ENCODE results near the gene DYNC2H1.

The DYNC2H1 gene

GRCh38 chr11:103413266-103413888 lies 304.2 kb downstream of the DYNC2H1 start:
- in situ Hi-C loops (cut with HindIII; ENCODE audit: low pct_unique_long_range_greater_than_20kb, low sequenced_read_pairs), result no loop called here
- TF ChIP-seq JUND (IDR thresholded peaks at IDR 0.05; ENCODE audit: low read depth), result no peak
- no peak for DNase-seq (ENCODE audit: low read depth in 1 of 2, low spot score in 1 of 2)

- no peak for DNase-seq (ENCODE audit: low read depth in 1 of 2, low spot score in 1 of 2)
- TF ChIP-seq JUND (IDR thresholded peaks at IDR 0.05; ENCODE audit: low read depth), result no peak
- in situ Hi-C loops (cut with HindIII; ENCODE audit: low pct_unique_long_range_greater_than_20kb, low sequenced_read_pairs), result no loop called here
Measured at GRCh38 chr11:103418014-103418413, 308.8 kb downstream of the DYNC2H1 start.

- no peak for DNase-seq (ENCODE audit: low read depth in 1 of 2, low spot score in 1 of 2)
- in situ Hi-C loops (cut with HindIII; ENCODE audit: low pct_unique_long_range_greater_than_20kb, low sequenced_read_pairs), result no loop called here
Measured at GRCh38 chr11:103420593-103420992, 311.4 kb downstream of the DYNC2H1 start.

GRCh38 chr11:103433386-103434072 lies 324.3 kb downstream of the DYNC2H1 start:
- in situ Hi-C loops (cut with HindIII; ENCODE audit: low pct_unique_long_range_greater_than_20kb, low sequenced_read_pairs), result no loop called here
- peak; percentile 31 to 84 for DNase-seq (ENCODE audit: low read depth in 1 of 2, low spot score in 1 of 2)
- TF ChIP-seq JUND (IDR thresholded peaks at IDR 0.05; ENCODE audit: low read depth), result no peak

More at GRCh38 chr11:103420593-103420992, 311.4 kb downstream of the DYNC2H1 start:
- TF ChIP-seq JUND (IDR thresholded peaks at IDR 0.05; ENCODE audit: low read depth), result no peak

- TF ChIP-seq JUND (IDR thresholded peaks at IDR 0.05; ENCODE audit: low read depth), result no peak
- no peak for DNase-seq (ENCODE audit: low read depth in 1 of 2, low spot score in 1 of 2)
- in situ Hi-C loops (cut with HindIII; ENCODE audit: low pct_unique_long_range_greater_than_20kb, low sequenced_read_pairs), result no loop called here
Measured at GRCh38 chr11:103434073-103434411, 324.8 kb downstream of the DYNC2H1 start.

GRCh38 chr11:103436131-103436770 lies 327.0 kb downstream of the DYNC2H1 start:
- in situ Hi-C loops (cut with HindIII; ENCODE audit: low pct_unique_long_range_greater_than_20kb, low sequenced_read_pairs), result no loop called here
- no peak for TF ChIP-seq JUND (IDR thresholded peaks at IDR 0.05; ENCODE audit: low read depth)
- no peak for DNase-seq (ENCODE audit: low read depth in 1 of 2, low spot score in 1 of 2)

- no peak for TF ChIP-seq JUND (IDR thresholded peaks at IDR 0.05; ENCODE audit: low read depth)
- in situ Hi-C loops (cut with HindIII; ENCODE audit: low pct_unique_long_range_greater_than_20kb, low sequenced_read_pairs), result no loop called here
- DNase-seq (ENCODE audit: low read depth in 1 of 2, low spot score in 1 of 2), result peak in 1 of 2 experiments; percentile 15
Measured at GRCh38 chr11:103441021-103441420, 331.8 kb downstream of the DYNC2H1 start.

- in situ Hi-C loops (cut with HindIII; ENCODE audit: low pct_unique_long_range_greater_than_20kb, low sequenced_read_pairs), result no loop called here
- no peak for DNase-seq (ENCODE audit: low read depth in 1 of 2, low spot score in 1 of 2)
Measured at GRCh38 chr11:103448966-103449365, 339.7 kb downstream of the DYNC2H1 start.

GRCh38 chr11:103450241-103450640 lies 341.0 kb downstream of the DYNC2H1 start:
- DNase-seq (ENCODE audit: low read depth in 1 of 2, low spot score in 1 of 2), result no peak
- in situ Hi-C loops (cut with HindIII; ENCODE audit: low pct_unique_long_range_greater_than_20kb, low sequenced_read_pairs), result no loop called here
- no peak for TF ChIP-seq JUND (IDR thresholded peaks at IDR 0.05; ENCODE audit: low read depth)

More at GRCh38 chr11:103448966-103449365, 339.7 kb downstream of the DYNC2H1 start:
- no peak for TF ChIP-seq JUND (IDR thresholded peaks at IDR 0.05; ENCODE audit: low read depth)

GRCh38 chr11:103453126-103453525 lies 343.9 kb downstream of the DYNC2H1 start:
- no peak for TF ChIP-seq JUND (IDR thresholded peaks at IDR 0.05; ENCODE audit: low read depth)
- DNase-seq (ENCODE audit: low read depth in 1 of 2, low spot score in 1 of 2), result no peak
- in situ Hi-C loops (cut with HindIII; ENCODE audit: low pct_unique_long_range_greater_than_20kb, low sequenced_read_pairs), result no loop called here

- in situ Hi-C loops (cut with HindIII; ENCODE audit: low pct_unique_long_range_greater_than_20kb, low sequenced_read_pairs), result no loop called here
- DNase-seq (ENCODE audit: low read depth in 1 of 2, low spot score in 1 of 2), result no peak
- no peak for TF ChIP-seq JUND (IDR thresholded peaks at IDR 0.05; ENCODE audit: low read depth)
Measured at GRCh38 chr11:103453915-103454709, 344.9 kb downstream of the DYNC2H1 start.

GRCh38 chr11:103464420-103464819 lies 355.2 kb downstream of the DYNC2H1 start:
- no peak for TF ChIP-seq JUND (IDR thresholded peaks at IDR 0.05; ENCODE audit: low read depth)
- in situ Hi-C loops (cut with HindIII; ENCODE audit: low pct_unique_long_range_greater_than_20kb, low sequenced_read_pairs), result no loop called here
- DNase-seq (ENCODE audit: low read depth in 1 of 2, low spot score in 1 of 2), result no peak
